T-helper 9 cell (primary cell): ENCODE results near the gene PRR14.
"Not testable (repeated sequence)": the region's sequence is repeated elsewhere in the genome, so short reads cannot be mapped to it uniquely, and the experiment has no call there.

ENCODE experiments used
- DNase-seq: peaks from one replicate; pipeline ENCODE4 v3.0.0-alpha.2; 2020

The PRR14 gene

DNA sequence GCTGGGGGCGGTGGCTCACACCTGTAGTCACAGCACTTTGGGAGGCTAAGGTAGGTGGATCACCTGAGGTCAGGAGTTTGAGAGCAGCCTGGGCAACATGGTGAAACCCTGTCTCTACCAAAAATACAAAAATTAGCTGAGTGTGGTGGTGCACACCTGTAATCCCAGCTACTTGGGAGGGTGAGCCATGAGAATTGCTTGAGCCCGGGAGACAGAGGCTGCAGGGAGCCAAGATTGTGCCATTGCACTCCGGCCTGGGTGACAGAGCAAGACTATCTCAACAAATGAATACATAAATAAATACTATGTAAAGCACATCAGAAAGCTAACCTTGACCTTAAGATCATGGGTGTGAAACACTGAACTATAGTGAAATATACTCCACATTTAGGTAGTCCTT is 45.9 kb downstream of the PRR14 start:
- not testable (repeated sequence) for DNase-seq

DNA sequence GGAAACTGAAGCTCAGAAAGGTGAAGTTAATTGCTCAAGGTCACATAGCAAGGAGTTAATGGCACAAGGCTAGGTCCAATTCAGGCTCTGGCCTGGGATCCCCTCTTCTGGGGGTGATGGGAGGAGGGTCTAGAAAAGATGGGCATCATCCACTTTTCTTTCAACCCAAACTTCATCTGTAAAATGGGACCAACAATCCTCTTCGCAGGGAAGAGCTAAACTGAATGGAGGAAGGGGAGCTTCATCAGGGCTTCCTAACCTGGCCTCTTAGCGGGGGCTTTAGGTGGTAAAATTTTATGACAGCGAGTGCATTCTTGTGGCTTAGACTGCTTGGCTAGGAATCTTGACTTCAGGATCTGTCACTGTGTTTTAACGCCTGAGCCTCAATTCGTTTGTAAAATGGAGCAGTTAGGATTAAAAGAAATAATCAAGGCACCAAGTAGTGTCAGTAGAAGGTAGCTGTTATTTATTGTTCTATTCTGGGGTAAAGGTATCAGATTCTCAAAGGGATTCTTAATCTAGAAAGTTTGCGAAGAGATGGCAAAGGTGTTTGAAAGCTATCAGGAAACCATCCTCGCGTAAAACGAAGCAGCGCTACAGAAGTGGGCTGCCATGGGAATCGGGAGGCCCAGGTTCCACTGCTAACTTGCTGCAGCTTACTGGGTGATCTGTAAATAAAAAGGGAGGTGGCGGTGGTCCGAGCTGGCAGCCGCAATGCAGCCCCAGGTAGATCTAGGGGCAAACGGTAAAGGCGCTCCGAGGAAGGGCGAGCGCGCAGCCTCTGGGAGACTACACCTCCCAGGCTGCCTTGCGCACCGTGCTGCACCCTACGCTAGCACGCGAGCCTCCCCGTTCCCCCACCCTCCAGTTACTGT is 46.7 kb downstream of the PRR14 start:
- no peak for DNase-seq

- DNase-seq, result peak; percentile 99
These were observed 47.5 kb downstream of the PRR14 start for GRCh38 chr16:30698139-30698815.

GRCh38 chr16:30698816-30699614 is 48.3 kb downstream of the PRR14 start, which contains the start of gene SRCAP:
Gene SRCAP (plus strand): TSS chr16:30699171. CDS start chr16:30700825, 1,654 bp downstream.
- DNase-seq, result peak; percentile 66

- DNase-seq, result no peak
These were observed 48.9 kb downstream of the PRR14 start for GRCh38 chr16:30699615-30700099.

DNA sequence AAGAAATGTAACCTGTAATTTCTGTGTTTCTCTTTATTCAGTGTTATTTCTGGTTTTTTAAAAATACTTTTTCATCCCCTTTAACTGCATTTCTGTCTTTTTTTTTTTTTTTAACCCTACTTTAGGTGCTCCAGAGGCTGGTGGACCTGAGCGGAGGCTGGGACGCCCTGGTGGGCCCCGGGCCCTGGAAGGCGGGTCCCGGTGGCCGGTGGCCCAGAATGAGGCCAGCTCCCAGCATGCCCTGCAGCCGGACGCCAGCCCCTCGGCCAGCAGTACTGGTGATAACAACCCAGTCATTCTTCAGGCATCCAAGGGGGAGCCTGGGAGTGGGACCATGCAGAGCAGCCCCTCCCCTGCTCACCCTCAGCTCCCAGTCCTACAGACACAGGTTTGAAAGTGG is 49.7 kb downstream of the PRR14 start:
- DNase-seq, result no peak

GRCh38 chr16:30700971-30701370 is 50.2 kb downstream of the PRR14 start:
- DNase-seq, result no peak

DNA sequence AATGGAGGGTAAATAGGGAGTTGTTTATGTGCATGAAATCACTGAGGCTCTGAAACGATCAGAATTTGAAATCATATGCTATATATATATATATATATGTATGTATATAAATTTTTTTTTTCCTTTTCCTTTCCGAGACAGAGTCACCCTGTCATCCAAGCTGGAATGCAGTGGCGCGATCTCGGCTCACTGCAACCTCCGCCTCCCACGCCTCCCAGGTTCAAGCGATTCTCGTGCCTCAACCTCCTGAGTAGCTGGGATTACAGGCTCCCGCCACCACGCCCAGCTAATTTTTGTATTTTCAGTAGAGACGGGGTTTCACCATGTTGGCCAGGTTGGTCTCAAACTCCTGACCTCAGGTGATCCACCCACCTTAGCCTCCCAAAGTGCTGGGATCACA is 52.3 kb downstream of the PRR14 start:
- not testable (repeated sequence) for DNase-seq

DNA sequence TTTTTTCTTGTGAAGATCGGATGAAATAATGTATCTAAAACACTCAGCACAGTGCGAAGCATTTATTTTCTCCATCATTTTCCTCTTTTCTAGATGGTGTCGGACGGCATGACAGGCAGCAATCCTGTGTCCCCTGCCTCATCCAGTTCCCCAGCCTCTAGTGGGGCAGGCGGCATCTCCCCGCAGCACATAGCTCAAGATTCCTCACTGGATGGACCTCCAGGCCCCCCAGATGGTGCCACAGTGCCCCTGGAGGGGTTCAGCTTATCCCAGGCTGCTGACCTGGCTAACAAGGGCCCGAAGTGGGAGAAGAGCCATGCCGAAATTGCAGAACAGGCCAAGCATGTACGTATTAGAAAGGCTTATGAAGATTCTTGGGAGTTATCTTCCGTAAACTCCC is 53.2 kb downstream of the PRR14 start:
- DNase-seq, result no peak
